K562 (cell line): ENCODE measurements around the gene TMED10. TPM values are rescaled to one million over a fixed set of nuclear protein-coding genes. Genes with fewer than 3 reads are reported as not detected.

Experiments used
- ATAC-seq: fragments of 200-7000 bp; cut with Tn5 transposase; 3 replicates; pipeline ENCODE4 v1.9.1; 2020; ENCODE audit warnings: moderate library complexity
- BruUV-seq: library from RNA; stranded (reverse); fragments of 400-500 nt; replicated peaks from 2 replicates; lab custom pipeline; 2021; lab: Mats Ljungman, UMichigan
- CTCF ChIA-PET: fragments of 300-600 bp; formaldehyde crosslinking; extraction: SDS; loops from one replicate; lab custom pipeline; 2021; ENCODE audit warnings: low intra/inter-chr PET ratio; lab: Yijun Ruan, JAX
- POLR2A ChIA-PET: fragments of 300-600, 350-650 bp; sonication (Branson Sonifier 250); formaldehyde crosslinking; extraction: SDS; loops from one replicate; lab custom pipeline; 2021; ENCODE audit warnings: antibody characterized with exemption, inconsistent platforms; lab: Yijun Ruan, JAX
- DNase-seq, 4 experiments: peaks; one replicate each; pipeline versions ENCODE4 v3.0.0 to v3.0.0-alpha.2; 2011 to 2018; ENCODE audit warnings: low spot score in 3 of 4, mixed read lengths in 3 of 4; ENCODE audit errors: extremely low read depth in 1 of 4
- FAIRE-seq: peaks from 2 replicates; lab custom pipeline; 2011; peaks lifted over from hg19 to GRCh38; lab: Jason Lieb, UNC
- H2AFZ ChIP-seq: 2 replicates; pipeline ENCODE4 v1.6.0; 2011; ENCODE audit warnings: low read depth, low read length, control low read depth, inconsistent platforms
- H3K27ac ChIP-seq: fragments of 200-600 bp; 3 replicates; pipeline ENCODE4 v1.8.0; 2011; ENCODE audit warnings: low read depth, mild to moderate bottlenecking, control low read depth, inconsistent platforms, low read length, moderate library complexity, mixed read lengths; ENCODE audit errors: extremely low read depth
- H3K27me3 ChIP-seq, 2 experiments: fragments of 300-600 bp in 1 of 2; 2 replicates in 1 of 2; 3 replicates in 1 of 2; pipeline versions ENCODE4 v1.6.0 to v1.8.0; 2011; ENCODE audit warnings: inconsistent platforms in 2 of 2, low read length in 2 of 2, mild to moderate bottlenecking in 1 of 2, mixed read lengths in 1 of 2, moderate library complexity in 1 of 2; ENCODE audit not compliant: control insufficient read depth in 2 of 2, insufficient read depth in 2 of 2
- H3K36me3 ChIP-seq: fragments of 300-600 bp; 3 replicates; pipeline ENCODE4 v1.8.0; 2011; ENCODE audit warnings: mild to moderate bottlenecking, low read length, inconsistent platforms; ENCODE audit not compliant: control insufficient read depth, insufficient read depth
- H3K4me1 ChIP-seq, 2 experiments: fragments of 200-600 bp in 1 of 2; replicated peaks in 1 of 2; 2 replicates in 1 of 2; 3 replicates in 1 of 2; pipeline versions ENCODE4 v1.5.1 to v1.8.0; 2011; ENCODE audit warnings: inconsistent platforms in 2 of 2, low read length in 2 of 2, mild to moderate bottlenecking in 1 of 2, mixed read lengths in 1 of 2, moderate library complexity in 1 of 2; ENCODE audit not compliant: control insufficient read depth in 2 of 2, insufficient read depth in 2 of 2
- H3K4me2 ChIP-seq: 2 replicates; pipeline ENCODE4 v1.6.1; 2011; ENCODE audit warnings: low read length, control low read depth, inconsistent platforms, mixed read lengths; ENCODE audit not compliant: insufficient read depth
- H3K4me3 ChIP-seq: fragments of 200-600 bp; sonication (generic), shearing (Covaris generic); 2 replicates; pipeline ENCODE4 v1.5.1; 2016; ENCODE audit warnings: control low read depth, inconsistent platforms
- H3K79me2 ChIP-seq: fragments of 200-600 bp; 3 replicates; pipeline ENCODE4 v1.8.0; 2011; ENCODE audit warnings: low read length, inconsistent platforms; ENCODE audit not compliant: control insufficient read depth, insufficient read depth
- H3K9ac ChIP-seq, 2 experiments: 2 replicates each; pipeline versions ENCODE4 v1.6.0 to v1.6.1; 2011; ENCODE audit warnings: low read depth in 2 of 2, low read length in 2 of 2, control low read depth in 1 of 2, inconsistent platforms in 1 of 2, mild to moderate bottlenecking in 1 of 2, mixed read lengths in 1 of 2; ENCODE audit not compliant: insufficient read depth in 1 of 2
- H3K9me1 ChIP-seq: one replicate; pipeline ENCODE4 v1.6.0; 2011; ENCODE audit warnings: inconsistent platforms, mild to moderate bottlenecking, low read length, moderate library complexity; ENCODE audit not compliant: control insufficient read depth, insufficient read depth
- H3K9me3 ChIP-seq: replicated peaks from 2 replicates; pipeline ENCODE4 v1.5.1; 2011; ENCODE audit warnings: low read depth, low read length, inconsistent platforms; ENCODE audit not compliant: control insufficient read depth, insufficient read depth
- H4K20me1 ChIP-seq: replicated peaks from 2 replicates; pipeline ENCODE4 v1.6.1; 2011; ENCODE audit warnings: low read length, inconsistent platforms, mixed read lengths; ENCODE audit not compliant: control insufficient read depth, insufficient read depth
- C11orf30 ChIP-seq: fragments of 450-650 bp; IDR thresholded peaks from 2 replicates; pipeline ENCODE4 v1.6.1; 2016; ENCODE audit warnings: low read depth, mild to moderate bottlenecking
- NFIC ChIP-seq: fragments of 450-650 bp; IDR thresholded peaks from 2 replicates; pipeline ENCODE4 v1.6.1; 2017; ENCODE audit warnings: mild to moderate bottlenecking, inconsistent platforms
- PATZ1 ChIP-seq: fragments of 250-450 bp; sonication (Bioruptor Pico); IDR thresholded peaks from 2 replicates; pipeline ENCODE4 v1.5.0; 2020; ENCODE audit warnings: mild to moderate bottlenecking, borderline replicate concordance
- ZNF316 ChIP-seq: fragments of 450-650 bp; IDR thresholded peaks from 2 replicates; pipeline ENCODE4 v1.6.1; 2016
- WGBS: fragments of 100-300 bp; shearing (Covaris generic); methylation state at CpG from one replicate; pipeline ENCODE4 v1.1.6; 2016; ENCODE audit warnings: low coverage, mixed read lengths; ENCODE audit not compliant: insufficient coverage; ENCODE audit errors: missing lambda C conversion rate; 5-methylcytosine and 5-hydroxymethylcytosine counted together
- in situ Hi-C: fragments of 300-500 bp; cut with MboI; formaldehyde crosslinking; loops from 4 replicates; pipeline ENCODE4 v1.15.0; 2018; ENCODE audit warnings: inconsistent platforms, mixed read lengths
- intact Hi-C: fragments of 100-400 bp; cut with micrococcal nuclease; formaldehyde crosslinking; loops from 2 replicates; pipeline ENCODE4 v1.14.2; 2022
- polyA plus RNA-seq, 8 experiments: library from polyadenylated mRNA; depleted of rRNA in 4 of 8; stranded (reverse) in 5 of 8; unstranded in 3 of 8; fragments of >200 nt; fragmentation: Nextera tagmentation in 2 of 8; fragmentation: Illumina TruSeq in 1 of 8; extraction: Ambion mirVana in 2 of 8; extraction: Trizol in 1 of 8; gene quantifications; 2 replicates each; pipeline versions ENCODE4 v1.2.1 to v1.2.3, GENCODE V29; 2011 to 2014; ENCODE audit warnings: inconsistent platforms in 1 of 8, missing spikeins in 1 of 8
- total RNA-seq, 7 experiments: library from RNA; depleted of rRNA in 6 of 7; stranded (reverse); fragments of >200 nt in 6 of 7; fragmentation: Illumina TruSeq in 2 of 7; extraction: Trizol in 2 of 7; gene quantifications; 2 replicates each; pipeline versions ENCODE4 v1.2.1 to v1.2.3, GENCODE V29; 2011 to 2021; ENCODE audit warnings: low replicate concordance in 1 of 7

Gene TMED10
- total and polyA plus RNA-seq, 9 of the 15 experiments (the other 6 are each of a cell fraction or from before 2014, with no cell fraction given): 62.2 to 233 (median 124) TPM

GRCh38 chr14:75088153-75088552 is 88.3 kb downstream of the TMED10 start:
- TF ChIP-seq PATZ1 (CRISPR knock-in tag): no peak
- no peak for TF ChIP-seq NFIC
- TF ChIP-seq ZNF316: peak; percentile 52
- TF ChIP-seq C11orf30: peak; percentile 33; the same call in 1 of the 2 replicates
- Histone ChIP-seq H3K9me3 (no peaks in the 10 kb centered on the region), H3K79me2 (no peaks in the 10 kb centered on the region), H3K9ac (no peak overlapping the region), H3K27ac (no peak overlapping the region), H2AFZ (no peak overlapping the region), H3K36me3 (peaks cover 34% of the 10 kb centered on the region; the same call in 2 of the 3 replicates), H3K9me1 (no peaks in the 10 kb centered on the region), H4K20me1 (no peaks in the 10 kb centered on the region), H3K27me3 (no peaks in the 10 kb centered on the region), H3K4me2 (no peak overlapping the region), H3K4me3 (no peak overlapping the region), H3K4me1 (no peaks in the 10 kb centered on the region)
- intact Hi-C loops (loop anchor here (1.0 kb wide), 3 partner anchors 143 to 227 kb away; no protein-coding TSS in a partner anchor), in situ Hi-C loops (no loop called here)
- 77% methylated on average over 2 of the region's 2 CpGs for WGBS
- ChIA-PET CTCF (interaction anchor here (1.4 to 2.3 kb wide), 4 partner anchors 142 to 227 kb away, joined by 4 to 23 read pairs (median 20); no protein-coding TSS in a partner anchor), POLR2A (interaction anchor here (0.5 to 1.2 kb wide), 5 partner anchors 9 to 407 kb away, joined by 3 to 6 read pairs (median 4); no protein-coding TSS in a partner anchor)
- FAIRE-seq (no peak), ATAC-seq (no peak), DNase-seq (no peak)
- BruUV-seq: no TSS peak
